GM18499 (cell line): Measurements from ENCODE around the gene L3MBTL2.

Experiments
- ATAC-seq: cut with Tn5 transposase; IDR thresholded peaks from one replicate; pipeline ENCODE4 v1.9.1; 2021; ENCODE audit warnings: moderate number of reproducible peaks; ENCODE audit not compliant: insufficient read depth, unreplicated experiment

Gene L3MBTL2

GRCh38 chr22:41204066-41204465, 1.0 kb upstream of the L3MBTL2 start:
- ATAC-seq: no peak

- ATAC-seq: no peak
These were observed 1.6 kb downstream of the L3MBTL2 start for GRCh38 chr22:41206719-41207118.

GRCh38 chr22:41215409-41215808, 10.3 kb downstream of the L3MBTL2 start:
- no peak for ATAC-seq

- ATAC-seq: no peak
These were observed 10.8 kb downstream of the L3MBTL2 start for GRCh38 chr22:41215926-41216325.

GRCh38 chr22:41216984-41217383, 11.9 kb downstream of the L3MBTL2 start:
- no peak for ATAC-seq

GRCh38 chr22:41217553-41218157, 12.5 kb downstream of the L3MBTL2 start:
- no peak for ATAC-seq

GRCh38 chr22:41222846-41223507, 17.9 kb downstream of the L3MBTL2 start:
- ATAC-seq: no peak

GRCh38 chr22:41223535-41223934, 18.4 kb downstream of the L3MBTL2 start:
- ATAC-seq: no peak

GRCh38 chr22:41226723-41227655, 21.9 kb downstream of the L3MBTL2 start:
- ATAC-seq: no peak

- ATAC-seq: no peak
These were observed 24.1 kb downstream of the L3MBTL2 start for GRCh38 chr22:41229215-41229614.

GRCh38 chr22:41229730-41230400, 24.8 kb downstream of the L3MBTL2 start:
- no peak for ATAC-seq

- ATAC-seq: no peak
These were observed 25.3 kb downstream of the L3MBTL2 start for GRCh38 chr22:41230401-41230785.

- no peak for ATAC-seq
These were observed 26.3 kb downstream of the L3MBTL2 start for GRCh38 chr22:41231369-41231768.

GRCh38 chr22:41234815-41235695, 29.9 kb downstream of the L3MBTL2 start:
- no peak for ATAC-seq

- no peak for ATAC-seq
These were observed 32.1 kb downstream of the L3MBTL2 start for GRCh38 chr22:41237036-41237706.

- no peak for ATAC-seq
These were observed 32.8 kb downstream of the L3MBTL2 start for GRCh38 chr22:41237707-41238569.

GRCh38 chr22:41238570-41239442, 33.7 kb downstream of the L3MBTL2 start:
- ATAC-seq: no peak
